ENCODE results near the gene ANO3. TPM values are rescaled to one million over a fixed set of nuclear protein-coding genes. Genes with fewer than 3 reads are reported as not detected.

The ANO3 gene
- polyA plus RNA-seq, 3 donors: not detected

- Histone ChIP-seq H3K27ac (ENCODE audit: low read depth in 1 of 2, low read length in 2 of 2) (no peak overlapping the region), H3K9me3 (replicated peaks in 1 of 2; ENCODE audit: control insufficient read depth in 1 of 2, insufficient read depth in 1 of 2, low read length in 2 of 2) (no peaks in the 10 kb centered on the region), H3K79me2 (ENCODE audit: insufficient read depth, low read length) (no peaks in the 10 kb centered on the region), H3K4me3 (replicated peaks in 1 of 3; ENCODE audit: low read depth in 2 of 3, low read length in 3 of 3) (no peak overlapping the region), H2AFZ (ENCODE audit: insufficient read depth, low read depth, low read length, poor library complexity, severe bottlenecking) (no peak overlapping the region), H3K9ac (ENCODE audit: insufficient read depth, low read length, poor library complexity, severe bottlenecking) (no peak overlapping the region), H3K4me2 (replicated peaks; ENCODE audit: extremely low read depth, low read length, poor library complexity, severe bottlenecking) (no peak overlapping the region), H3K27me3 (ENCODE audit: control insufficient read depth in 2 of 2, insufficient read depth in 2 of 2, low read length in 2 of 2) (no peaks in the 10 kb centered on the region), H3K36me3 (replicated peaks in 1 of 2; ENCODE audit: control insufficient read depth in 1 of 2, insufficient read depth in 2 of 2, low read length in 2 of 2) (no peaks in the 10 kb centered on the region), H3K4me1 (ENCODE audit: control insufficient read depth in 1 of 2, insufficient read depth in 2 of 2, low read length in 2 of 2) (no peaks in the 10 kb centered on the region), H4K20me1 (ENCODE audit: insufficient read depth, low read length) (no peaks in the 10 kb centered on the region)
- H3K9me3 Mint-ChIP-seq: no peaks in the 10 kb centered on the region
- no peaks in the 10 kb centered on the region for H3K27me3 Mint-ChIP-seq (ENCODE audit: low read depth in 3 of 3)
- no peaks in the 10 kb centered on the region for H3K4me1 Mint-ChIP-seq
- no peak for DNase-seq
- no peaks in the 10 kb centered on the region for H3K36me3 Mint-ChIP-seq
- no peak overlapping the region for H3K27ac Mint-ChIP-seq
- H3K4me3 Mint-ChIP-seq: no peak overlapping the region
- no peak for TF ChIP-seq CTCF (IDR thresholded peaks at IDR 0.05)
- intact Hi-C loops (cut with micrococcal nuclease): no loop called here
Observed at GRCh38 chr11:26677566-26677965, 345.6 kb downstream of the ANO3 start.

GRCh38 chr11:26687351-26687750, 355.4 kb downstream of the ANO3 start:
- intact Hi-C loops (cut with micrococcal nuclease): no loop called here
- no CpG with 5 or more reads among the region's 1 CpG for WGBS (ENCODE audit: insufficient coverage)

More at GRCh38 chr11:26687351-26687750, 355.4 kb downstream of the ANO3 start:
- no peak overlapping the region for H3K27ac ChIP-seq (ENCODE audit: low read depth in 1 of 2, low read length in 2 of 2)
- no peaks in the 10 kb centered on the region for H3K27me3 Mint-ChIP-seq (ENCODE audit: low read depth in 3 of 3)
- H3K4me3 ChIP-seq (replicated peaks in 1 of 3; ENCODE audit: low read depth in 2 of 3, low read length in 3 of 3): no peak overlapping the region
- H3K9ac ChIP-seq (ENCODE audit: insufficient read depth, low read length, poor library complexity, severe bottlenecking): no peak overlapping the region
- H3K27me3 ChIP-seq (ENCODE audit: control insufficient read depth in 2 of 2, insufficient read depth in 2 of 2, low read length in 2 of 2): no peaks in the 10 kb centered on the region
- H3K79me2 ChIP-seq (ENCODE audit: insufficient read depth, low read length): no peaks in the 10 kb centered on the region
- no peak overlapping the region for H3K4me3 Mint-ChIP-seq
- DNase-seq: no peak
- TF ChIP-seq CTCF (IDR thresholded peaks at IDR 0.05): no peak
- H3K9me3 ChIP-seq (replicated peaks in 1 of 2; ENCODE audit: control insufficient read depth in 1 of 2, insufficient read depth in 1 of 2, low read length in 2 of 2): no peaks in the 10 kb centered on the region
- H2AFZ ChIP-seq (ENCODE audit: insufficient read depth, low read depth, low read length, poor library complexity, severe bottlenecking): no peak overlapping the region
- peaks cover 0 to 2% (median 1%) of the 10 kb centered on the region in 7 donors for H3K9me3 Mint-ChIP-seq
- no peak overlapping the region for H3K27ac Mint-ChIP-seq
- no peaks in the 10 kb centered on the region for H3K4me1 ChIP-seq (ENCODE audit: control insufficient read depth in 1 of 2, insufficient read depth in 2 of 2, low read length in 2 of 2)
- H3K36me3 ChIP-seq (replicated peaks in 1 of 2; ENCODE audit: control insufficient read depth in 1 of 2, insufficient read depth in 2 of 2, low read length in 2 of 2): no peaks in the 10 kb centered on the region
- H4K20me1 ChIP-seq (ENCODE audit: insufficient read depth, low read length): no peaks in the 10 kb centered on the region
- H3K4me1 Mint-ChIP-seq: no peaks in the 10 kb centered on the region
- no peak overlapping the region for H3K4me2 ChIP-seq (replicated peaks; ENCODE audit: extremely low read depth, low read length, poor library complexity, severe bottlenecking)
- H3K36me3 Mint-ChIP-seq: no peaks in the 10 kb centered on the region
